GM23338 (cell line): ENCODE results near the gene GNLY.

ENCODE experiments used
- CREB1 ChIP-seq: fragments of 250-450 bp; sonication (Bioruptor Pico); IDR thresholded peaks from 2 replicates; pipeline ENCODE4 v1.5.0; 2020; ENCODE audit warnings: low read depth, mild to moderate bottlenecking, moderate library complexity
- ETS1 ChIP-seq: IDR thresholded peaks from 2 replicates; pipeline ENCODE4 v1.6.1; 2016; ENCODE audit warnings: antibody characterized with exemption
- EZH2 ChIP-seq: fragments of 200-600 bp; sonication (generic); IDR thresholded peaks from one replicate; pipeline ENCODE4 v1.8.0; 2017; ENCODE audit warnings: antibody characterized with exemption, mild to moderate bottlenecking, low read depth; ENCODE audit not compliant: unreplicated experiment
- EZH2phosphoT487 ChIP-seq: fragments of 200-600 bp; sonication (generic); IDR thresholded peaks from one replicate; pipeline ENCODE4 v1.8.1; 2018; ENCODE audit warnings: antibody characterized with exemption; ENCODE audit not compliant: unreplicated experiment
- JUNB ChIP-seq: IDR thresholded peaks from one replicate; pipeline ENCODE4 v1.6.1; 2016; ENCODE audit warnings: antibody characterized with exemption; ENCODE audit not compliant: unreplicated experiment
- NANOG ChIP-seq: IDR thresholded peaks from 2 replicates; pipeline ENCODE4 v1.6.1; 2016; ENCODE audit warnings: antibody characterized with exemption, borderline replicate concordance
- POLR2AphosphoS5 ChIP-seq: IDR thresholded peaks from 2 replicates; pipeline ENCODE4 v1.6.1; 2016; ENCODE audit warnings: antibody characterized with exemption, low read depth
- ZNF114 ChIP-seq: fragments of 250-450 bp; sonication (Bioruptor Pico); IDR thresholded peaks from 2 replicates; pipeline ENCODE4 v1.5.0; 2020; ENCODE audit warnings: mild to moderate bottlenecking, moderate library complexity
- TF ChIP-seq, protein P1 (sequence below), 2 experiments: fragments of 200-600 bp in 1 of 2; sonication (generic) in 1 of 2; conservative IDR thresholded peaks; 2 replicates each; pipeline versions ENCODE4 v1.5.1 to v1.6.1; 2016 to 2017; ENCODE audit warnings: antibody characterized with exemption in 2 of 2, low read depth in 2 of 2, mild to moderate bottlenecking in 2 of 2, moderate library complexity in 1 of 2

DNA sequence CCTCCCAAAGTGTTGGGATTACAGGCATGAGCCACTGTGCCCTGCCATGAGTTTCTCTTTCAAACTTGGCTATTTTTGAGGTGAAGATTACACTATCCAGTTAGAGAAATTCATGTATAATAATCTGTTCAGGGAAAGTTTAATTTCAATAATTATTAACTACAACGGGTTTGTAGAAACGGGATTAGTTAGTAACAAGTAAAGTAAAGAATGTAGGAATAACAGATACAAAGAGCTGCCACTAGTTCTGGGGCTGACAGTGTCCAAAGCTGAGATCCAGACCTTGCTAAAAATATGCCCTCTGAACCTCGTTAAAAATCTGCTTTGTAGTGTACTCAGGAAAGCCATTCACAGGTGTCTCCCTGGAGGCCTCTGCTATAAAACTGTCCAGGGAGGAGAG, 43.1 kb upstream of the GNLY start:
- TF ChIP-seq, protein P1, sequence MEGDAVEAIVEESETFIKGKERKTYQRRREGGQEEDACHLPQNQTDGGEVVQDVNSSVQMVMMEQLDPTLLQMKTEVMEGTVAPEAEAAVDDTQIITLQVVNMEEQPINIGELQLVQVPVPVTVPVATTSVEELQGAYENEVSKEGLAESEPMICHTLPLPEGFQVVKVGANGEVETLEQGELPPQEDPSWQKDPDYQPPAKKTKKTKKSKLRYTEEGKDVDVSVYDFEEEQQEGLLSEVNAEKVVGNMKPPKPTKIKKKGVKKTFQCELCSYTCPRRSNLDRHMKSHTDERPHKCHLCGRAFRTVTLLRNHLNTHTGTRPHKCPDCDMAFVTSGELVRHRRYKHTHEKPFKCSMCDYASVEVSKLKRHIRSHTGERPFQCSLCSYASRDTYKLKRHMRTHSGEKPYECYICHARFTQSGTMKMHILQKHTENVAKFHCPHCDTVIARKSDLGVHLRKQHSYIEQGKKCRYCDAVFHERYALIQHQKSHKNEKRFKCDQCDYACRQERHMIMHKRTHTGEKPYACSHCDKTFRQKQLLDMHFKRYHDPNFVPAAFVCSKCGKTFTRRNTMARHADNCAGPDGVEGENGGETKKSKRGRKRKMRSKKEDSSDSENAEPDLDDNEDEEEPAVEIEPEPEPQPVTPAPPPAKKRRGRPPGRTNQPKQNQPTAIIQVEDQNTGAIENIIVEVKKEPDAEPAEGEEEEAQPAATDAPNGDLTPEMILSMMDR (conservative IDR thresholded peaks at IDR 0.05; ENCODE audit: low read depth in 2 of 2): no peak
- no peak for TF ChIP-seq EZH2
- no peak for TF ChIP-seq POLR2AphosphoS5
- TF ChIP-seq ZNF114 (CRISPR knock-in tag): no peak
- no peak for TF ChIP-seq CREB1
- TF ChIP-seq EZH2phosphoT487: no peak
- TF ChIP-seq ETS1: no peak
- no peak for TF ChIP-seq JUNB
- TF ChIP-seq NANOG: no peak
